HG02763 (cell line): Measurements from ENCODE around the gene NHS.

Source experiments
- ATAC-seq: cut with Tn5 transposase; IDR thresholded peaks from one replicate; pipeline ENCODE4 v1.9.1; 2021; ENCODE audit warnings: mild to moderate bottlenecking, moderate library complexity; ENCODE audit not compliant: unreplicated experiment

NHS gene

DNA sequence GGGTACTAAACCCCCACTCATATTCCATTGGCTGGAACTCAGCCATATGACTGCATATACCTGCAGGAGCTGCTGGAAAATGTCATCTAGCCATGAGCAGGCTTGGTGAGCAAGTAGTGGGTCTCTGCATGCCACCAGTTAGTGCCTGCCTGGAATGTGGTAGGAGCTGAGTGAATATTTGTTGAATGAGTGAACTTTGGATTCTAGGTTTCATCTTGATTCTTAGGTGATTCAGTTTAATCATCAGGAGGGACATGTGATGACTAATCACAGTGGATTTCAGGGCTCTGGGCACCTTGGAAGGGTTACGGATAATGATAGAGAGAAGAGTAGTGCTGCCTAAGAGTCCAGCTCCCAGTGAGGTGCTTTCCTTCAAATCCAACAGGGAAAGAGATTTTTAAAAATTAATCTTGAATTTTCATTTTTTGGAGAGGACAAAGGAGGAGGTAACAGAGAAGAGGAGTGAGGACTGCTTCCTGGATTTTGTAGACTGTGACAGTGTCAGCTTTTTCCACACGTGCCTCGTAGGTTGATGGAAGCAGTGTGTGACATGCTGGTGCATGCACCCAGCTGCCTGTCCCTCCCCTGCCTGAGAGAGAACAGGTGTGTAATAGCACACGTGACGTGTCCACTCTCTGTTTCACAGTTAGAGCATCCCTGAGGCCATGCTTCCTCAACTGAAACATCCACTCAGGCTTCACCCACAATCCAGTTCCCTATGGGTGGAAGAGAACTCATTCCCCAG is 30.4 kb downstream of the NHS start:
- ATAC-seq = no peak

DNA sequence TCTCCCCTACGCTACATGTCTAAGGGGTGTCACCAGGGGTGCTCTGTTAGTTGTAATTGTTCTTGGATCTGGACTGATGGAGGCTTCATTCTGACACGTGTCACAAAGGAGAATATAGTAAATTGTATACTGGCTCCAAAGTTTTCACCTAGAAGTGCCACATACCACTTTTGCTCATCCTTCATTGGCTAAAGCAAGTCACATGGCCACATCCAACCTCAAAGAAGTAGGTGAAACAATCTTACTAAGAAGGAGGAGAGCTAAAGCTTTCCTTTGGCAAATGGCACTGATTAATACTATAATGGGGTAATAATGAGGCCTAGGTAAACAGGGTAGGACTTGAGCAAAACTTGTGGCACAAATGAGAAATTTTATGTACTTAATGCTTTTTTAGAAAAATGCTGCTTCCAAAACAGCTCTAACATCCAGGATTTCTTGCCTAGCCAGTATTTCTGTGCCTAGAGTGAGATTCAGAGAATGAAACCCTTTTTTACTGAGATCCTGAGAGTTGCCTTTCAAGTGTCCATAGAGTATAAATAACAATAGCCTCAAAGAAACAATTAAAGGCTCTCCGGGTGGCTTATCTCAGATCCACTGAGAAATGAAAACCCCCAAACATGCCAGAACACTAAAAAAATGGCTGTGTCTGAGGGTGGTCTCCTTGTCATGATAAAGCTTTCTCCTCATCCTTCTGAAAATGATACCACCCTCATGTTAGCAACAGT is 34.7 kb downstream of the NHS start:
- no peak for ATAC-seq

DNA sequence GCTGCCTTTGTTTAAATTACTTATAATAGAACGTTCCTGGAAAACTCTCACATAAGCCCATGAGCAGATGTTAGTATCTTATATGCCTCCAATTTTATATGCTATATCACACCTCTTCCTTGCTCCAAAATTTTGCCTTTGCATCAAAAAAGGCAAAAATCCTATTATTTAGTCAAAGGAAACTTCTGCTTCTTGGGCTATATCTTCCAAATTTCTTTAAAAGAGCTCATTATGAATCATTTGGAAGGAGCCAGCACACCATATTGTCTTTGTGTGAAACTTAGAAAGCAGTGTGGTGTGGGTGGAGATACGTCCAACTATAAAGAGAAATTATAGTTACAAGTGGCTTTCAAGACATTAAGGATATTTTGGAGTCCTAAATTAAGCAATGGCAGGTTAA is 35.7 kb downstream of the NHS start:
- ATAC-seq = no peak

DNA sequence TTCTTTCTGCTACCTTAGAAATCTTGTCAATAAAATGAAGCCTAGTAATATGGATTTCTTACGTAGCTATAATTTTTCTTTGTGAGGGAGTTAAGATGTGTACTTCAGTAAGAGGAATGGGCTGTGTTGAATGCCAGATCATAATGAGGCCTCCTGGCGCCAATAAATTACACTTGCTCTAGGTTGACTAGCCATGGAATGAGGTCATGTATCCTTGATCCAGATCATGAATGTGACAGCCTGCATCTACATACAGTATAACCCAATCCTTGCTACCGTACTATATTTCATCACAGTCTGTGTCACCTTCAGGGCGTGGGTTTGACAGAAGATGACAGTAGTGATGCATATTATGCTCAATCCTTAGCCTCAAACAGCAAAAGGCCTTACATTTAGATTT is 36.2 kb downstream of the NHS start:
- no peak for ATAC-seq

DNA sequence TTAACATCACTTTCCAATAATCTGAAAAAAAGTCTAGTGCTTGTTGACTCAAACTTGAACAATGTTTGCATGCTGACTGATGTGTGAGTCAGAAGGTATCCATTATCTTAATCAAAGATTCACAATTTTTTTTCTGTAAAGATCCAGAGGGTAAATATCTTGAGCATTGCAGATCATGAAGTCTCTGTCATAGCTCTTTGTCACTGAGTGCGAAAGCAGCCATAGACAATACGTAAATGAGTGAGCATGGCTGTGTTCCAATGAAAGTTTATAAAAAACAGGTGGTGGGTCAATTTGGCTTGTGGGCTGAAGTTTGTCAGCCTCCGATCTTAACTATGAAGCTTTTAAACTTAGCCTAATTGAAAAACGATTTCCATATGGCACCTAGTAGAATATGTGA is 37.7 kb downstream of the NHS start:
- no peak for ATAC-seq

DNA sequence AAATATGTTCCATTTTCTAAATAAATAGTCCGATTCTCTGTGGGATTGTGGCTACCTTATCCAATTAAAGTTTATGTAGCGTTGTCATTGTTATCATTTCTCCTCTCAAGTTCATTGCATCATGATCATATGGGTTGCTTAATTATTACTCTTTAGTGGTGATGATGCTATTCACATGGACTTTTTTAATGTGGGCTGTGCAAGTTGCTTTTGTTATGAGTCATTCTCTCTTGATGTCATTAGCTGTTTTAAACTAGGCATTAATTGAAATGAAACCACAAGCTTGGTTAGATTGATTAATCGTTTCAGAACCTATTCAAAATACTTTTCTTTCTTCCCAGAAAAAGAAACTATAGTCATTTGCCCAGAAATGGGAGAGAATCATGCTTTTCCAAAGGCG is 38.2 kb downstream of the NHS start:
- no peak for ATAC-seq

DNA sequence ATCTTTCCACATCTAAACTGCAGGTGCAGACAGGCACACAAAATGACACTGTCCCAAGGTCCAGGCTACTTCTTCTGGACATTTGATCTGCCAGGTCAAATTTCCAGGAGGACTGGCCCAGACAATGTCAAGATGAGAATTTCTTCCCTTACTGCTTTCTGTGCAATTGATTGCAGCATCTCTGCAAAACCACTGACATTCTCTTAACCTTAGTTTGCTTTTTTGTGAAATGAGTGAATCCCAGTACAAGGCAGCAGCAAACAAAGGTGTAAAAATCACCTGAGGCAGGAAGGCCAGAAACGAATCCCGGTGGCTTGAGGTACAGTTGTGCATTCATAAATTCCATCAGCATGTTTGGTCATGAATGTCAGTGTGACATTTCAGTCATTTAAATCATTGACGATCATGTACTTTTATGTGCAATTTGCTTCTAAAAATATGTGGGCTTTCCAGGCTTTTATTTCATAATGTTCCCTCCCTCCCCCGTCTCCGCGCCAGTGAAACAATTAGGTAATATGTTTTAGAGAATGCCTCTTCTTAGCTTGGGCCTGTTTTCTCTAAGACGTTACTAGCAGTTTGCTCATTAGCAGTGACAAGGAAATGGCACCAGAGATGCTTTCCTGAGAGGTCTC is 39.1 kb downstream of the NHS start:
- ATAC-seq = no peak

DNA sequence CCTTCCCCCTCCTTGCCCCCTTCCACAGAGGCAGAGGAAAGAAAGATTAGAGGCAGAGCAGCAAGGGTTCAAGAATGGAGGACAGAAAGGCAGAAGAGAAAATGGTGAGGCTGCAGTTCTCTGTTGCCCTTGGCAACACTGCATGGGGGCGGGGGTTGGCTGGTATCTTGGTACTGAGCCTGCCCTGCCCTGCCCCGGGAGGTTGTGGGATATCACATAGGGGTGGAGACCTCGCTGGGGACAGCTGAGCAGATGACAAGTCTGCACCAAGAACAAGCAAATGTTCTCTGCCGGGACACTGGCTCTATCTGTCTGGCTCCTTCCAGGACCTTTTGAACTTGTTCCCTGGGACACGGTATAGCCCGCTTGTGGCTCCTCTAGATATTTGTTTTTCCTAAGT is 39.8 kb downstream of the NHS start:
- no peak for ATAC-seq

DNA sequence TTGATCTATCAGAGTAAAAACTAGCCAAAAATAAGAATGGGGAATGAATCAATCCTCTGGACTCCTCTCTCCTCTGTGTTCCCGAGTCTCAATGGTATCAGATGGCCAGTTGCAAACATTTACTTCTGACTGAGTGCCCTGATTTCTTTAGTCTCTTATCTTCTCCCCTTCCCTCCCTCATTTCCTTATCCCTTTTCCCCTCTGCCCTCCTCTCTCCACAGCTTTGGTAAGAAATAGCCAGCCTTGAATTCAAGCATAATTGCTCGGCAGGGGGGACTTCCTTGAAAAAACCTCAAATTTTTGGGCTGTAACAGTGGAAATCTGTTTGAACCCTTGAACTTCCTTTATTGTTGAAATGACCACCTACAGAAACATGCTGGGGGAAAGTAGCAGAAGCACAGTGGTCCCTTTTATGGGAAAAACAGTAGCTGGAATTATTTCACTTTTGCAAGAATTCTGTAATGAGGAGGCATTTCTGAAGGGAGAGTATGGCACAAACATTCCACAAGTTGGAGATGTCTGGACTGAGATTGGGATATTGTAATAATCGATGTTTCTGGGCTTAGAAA is 40.3 kb downstream of the NHS start:
- ATAC-seq = no peak

DNA sequence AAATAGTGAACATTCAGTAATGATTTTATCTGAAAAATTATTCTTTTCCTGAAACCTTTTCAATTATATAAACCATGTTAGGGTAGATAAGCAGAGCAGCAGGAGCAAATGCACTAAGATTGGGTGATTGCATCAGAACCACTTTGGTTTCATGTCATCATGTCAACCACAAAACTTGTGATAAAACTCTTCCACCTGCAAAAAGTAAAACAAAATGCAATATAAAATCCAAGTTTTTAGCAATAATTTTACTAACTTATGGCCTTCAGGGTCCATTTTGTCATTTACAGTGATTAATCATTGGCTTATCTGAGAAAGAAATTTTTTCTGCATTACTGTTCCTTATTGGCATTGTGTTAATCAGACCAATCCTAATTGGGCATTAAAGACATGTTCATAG is 42.4 kb downstream of the NHS start:
- ATAC-seq = no peak

DNA sequence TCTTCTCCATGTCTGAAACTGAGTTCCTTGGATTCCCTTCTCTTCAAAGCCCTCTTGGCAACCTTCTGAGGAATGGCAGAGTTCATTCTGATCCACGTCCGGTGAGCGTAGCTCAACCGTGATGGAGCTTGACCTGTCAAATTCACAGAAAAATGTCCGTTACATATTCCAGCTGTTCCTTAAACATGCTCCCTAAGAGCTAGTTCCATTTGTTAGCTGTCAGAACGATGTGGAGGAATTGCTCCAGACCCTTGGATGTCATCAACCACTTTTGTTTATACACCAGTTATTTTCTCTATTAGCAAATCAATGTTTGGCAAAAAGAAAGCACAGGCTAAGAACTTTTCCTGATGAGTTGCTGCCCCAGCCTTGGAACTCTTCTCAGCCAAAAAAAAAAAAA is 50.1 kb downstream of the NHS start:
- no peak for ATAC-seq

DNA sequence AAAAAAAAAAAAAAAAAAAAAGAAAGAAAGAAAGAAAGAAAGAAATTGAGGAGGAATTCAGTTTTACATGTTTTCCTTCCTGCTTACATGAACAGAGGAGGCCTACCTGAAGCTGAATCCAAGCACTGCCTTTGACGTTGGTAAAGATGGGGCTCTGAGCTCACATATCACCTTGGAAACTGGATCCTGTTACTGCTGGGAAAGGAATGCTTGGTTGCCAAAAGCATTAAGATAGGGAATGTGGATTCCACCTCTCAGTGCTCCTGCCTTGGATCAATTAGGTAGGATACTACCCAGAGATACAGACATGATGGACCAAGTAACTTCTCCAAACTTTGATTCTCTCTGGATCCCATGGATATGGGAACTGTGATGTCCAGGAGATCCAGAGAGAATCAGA is 50.6 kb downstream of the NHS start:
- no peak for ATAC-seq

DNA sequence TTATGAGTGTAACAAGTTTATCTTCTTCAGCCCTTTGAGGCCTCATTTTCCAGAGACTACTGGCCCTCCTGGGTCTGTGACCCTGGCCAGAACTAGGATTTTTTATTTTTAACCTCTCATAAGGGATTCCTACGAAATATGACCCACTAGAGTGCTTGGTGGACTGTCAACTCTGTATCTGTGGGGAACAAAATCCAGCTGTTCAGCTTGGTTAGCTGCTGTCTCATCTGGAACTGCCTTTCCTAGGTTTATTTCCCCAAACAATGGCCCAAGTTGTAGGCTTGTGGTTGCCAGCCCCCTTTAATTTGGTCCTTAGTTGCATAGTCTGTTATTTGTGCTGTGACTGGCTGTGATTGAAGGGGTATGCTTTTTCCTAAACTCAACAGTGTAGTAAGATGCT is 56.2 kb downstream of the NHS start:
- ATAC-seq = no peak

DNA sequence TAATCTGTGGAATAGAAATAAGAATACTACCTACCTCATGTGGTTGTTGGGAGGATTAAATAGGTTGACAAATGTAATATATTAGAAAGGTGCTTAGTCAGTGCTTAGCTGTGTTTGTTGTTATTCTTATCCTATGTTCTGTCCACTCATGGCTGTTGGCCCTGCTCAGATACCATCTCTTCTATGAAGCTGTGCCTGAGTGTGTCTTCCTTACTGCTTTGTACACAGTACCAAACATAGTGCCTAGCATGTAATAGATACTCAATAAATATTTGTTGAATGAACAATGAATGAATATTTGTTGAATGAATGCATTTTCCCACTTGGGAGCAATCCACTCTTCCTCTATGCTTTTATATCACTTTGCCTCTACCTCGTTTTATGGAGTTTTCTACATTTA is 57.2 kb downstream of the NHS start:
- no peak for ATAC-seq

DNA sequence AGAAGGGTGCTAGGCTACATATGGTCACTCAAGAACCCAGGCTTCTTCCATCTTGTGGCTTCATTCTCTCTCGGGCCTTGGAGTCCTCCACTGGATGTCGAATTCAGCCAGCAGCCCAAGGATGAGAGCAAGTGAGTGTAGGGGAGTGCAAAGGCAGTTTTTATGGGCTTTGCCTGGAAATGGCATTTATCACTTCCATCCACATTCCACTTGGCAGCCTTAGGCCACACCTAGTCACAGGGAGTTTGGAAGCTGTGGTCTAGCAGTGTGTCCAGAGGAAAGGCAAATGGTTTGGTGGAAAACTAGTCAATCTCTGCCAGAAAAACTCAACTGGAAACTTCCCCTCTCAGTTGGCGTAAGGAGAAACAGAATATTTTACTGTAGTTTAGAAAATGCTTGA is 59.0 kb downstream of the NHS start:
- ATAC-seq = no peak

DNA sequence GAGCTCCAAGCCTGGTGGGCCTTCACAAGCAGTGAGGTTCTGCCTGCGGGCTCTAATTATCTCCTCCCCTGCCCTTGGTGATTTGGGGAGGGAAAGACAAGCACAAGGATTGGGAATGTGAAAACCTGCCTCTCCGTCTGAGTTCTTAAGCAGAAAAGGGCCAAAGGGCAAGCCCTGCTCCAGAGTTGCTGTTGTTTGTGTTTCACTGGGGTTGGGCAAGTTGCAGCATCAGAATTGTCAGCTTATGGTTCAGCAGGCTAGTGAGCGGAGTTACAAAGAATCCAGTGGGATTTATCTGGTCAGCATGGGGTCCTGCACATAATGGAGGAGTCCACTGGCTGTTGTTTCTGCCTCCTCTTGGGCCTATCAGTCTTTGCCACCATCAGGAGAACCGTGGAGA is 60.5 kb downstream of the NHS start:
- ATAC-seq = no peak

DNA sequence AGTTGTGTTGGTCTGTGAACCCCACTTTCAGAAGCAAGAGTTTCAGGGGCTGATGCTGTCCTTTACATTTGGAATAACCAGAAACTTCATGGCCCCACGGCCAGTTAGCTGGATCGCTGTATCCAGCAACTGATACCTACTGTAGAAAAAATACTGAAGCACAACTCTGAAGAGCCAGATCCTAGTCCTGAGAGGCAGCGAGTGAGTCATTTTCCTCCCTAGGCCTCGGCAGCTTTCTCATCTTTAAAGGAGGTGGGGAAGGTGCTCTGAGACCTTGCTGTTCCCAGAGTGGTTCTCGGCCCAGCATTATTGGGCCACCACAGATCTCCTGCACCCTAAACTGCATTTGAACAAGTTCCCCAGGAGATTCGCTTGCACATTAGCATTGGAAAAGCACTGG is 63.2 kb downstream of the NHS start:
- no peak for ATAC-seq

DNA sequence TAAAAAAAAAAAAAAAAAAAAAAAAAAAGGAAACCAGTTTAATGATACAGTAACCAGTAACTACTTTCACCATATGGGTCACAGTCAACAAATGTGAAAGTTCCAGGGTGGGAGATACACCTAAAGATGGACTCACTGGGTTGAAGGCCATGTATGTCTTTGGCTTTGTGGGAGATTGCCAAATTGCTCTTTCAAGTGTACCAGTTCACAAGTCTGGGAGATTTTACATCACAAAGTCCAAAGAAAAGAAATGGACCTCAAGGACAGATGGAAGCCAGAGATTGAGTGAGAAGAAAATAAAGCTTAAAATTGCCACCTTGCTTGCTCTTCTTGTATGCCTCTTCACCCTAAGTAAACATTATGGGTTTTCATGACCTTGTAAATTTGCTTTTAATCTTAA is 65.3 kb downstream of the NHS start:
- no peak for ATAC-seq

DNA sequence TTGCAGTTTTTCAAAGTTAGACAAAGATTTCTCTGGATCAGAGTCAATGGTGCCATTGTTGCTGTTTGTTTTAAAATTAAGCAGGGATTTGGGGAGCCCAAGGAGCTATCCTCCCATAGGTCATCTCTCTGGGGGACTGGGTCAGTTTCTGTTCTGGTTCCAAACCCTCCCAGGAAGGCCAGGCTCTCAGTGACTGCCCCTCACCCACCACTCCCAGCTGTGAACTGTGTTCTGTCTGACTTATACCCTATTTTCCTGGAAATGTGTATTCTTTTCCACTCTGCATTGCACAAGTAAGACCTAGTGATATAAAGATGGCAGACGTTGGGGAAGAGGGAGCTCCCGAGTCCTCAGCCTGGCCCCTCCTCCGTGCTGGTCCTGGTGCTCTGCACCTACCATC is 65.8 kb downstream of the NHS start:
- ATAC-seq = no peak

DNA sequence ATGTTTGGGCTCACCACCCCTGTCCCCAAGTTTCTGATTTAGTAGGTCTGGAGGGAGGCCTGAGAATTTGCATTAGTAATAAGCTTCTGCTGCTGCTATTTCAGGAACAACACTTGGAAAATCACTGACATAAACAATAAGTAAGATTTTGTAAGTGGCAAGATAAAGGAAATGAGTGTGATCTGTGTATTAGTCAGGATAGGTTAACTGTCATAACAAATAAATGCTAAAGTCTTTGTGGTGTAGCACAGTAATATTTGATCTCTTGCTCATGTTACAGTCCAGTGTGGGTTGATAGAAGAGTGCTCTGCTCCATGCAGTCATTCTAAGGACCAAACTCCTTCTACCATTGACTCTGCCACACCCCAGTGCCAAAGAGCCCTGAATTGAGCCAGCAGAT is 67.0 kb downstream of the NHS start:
- ATAC-seq = no peak

DNA sequence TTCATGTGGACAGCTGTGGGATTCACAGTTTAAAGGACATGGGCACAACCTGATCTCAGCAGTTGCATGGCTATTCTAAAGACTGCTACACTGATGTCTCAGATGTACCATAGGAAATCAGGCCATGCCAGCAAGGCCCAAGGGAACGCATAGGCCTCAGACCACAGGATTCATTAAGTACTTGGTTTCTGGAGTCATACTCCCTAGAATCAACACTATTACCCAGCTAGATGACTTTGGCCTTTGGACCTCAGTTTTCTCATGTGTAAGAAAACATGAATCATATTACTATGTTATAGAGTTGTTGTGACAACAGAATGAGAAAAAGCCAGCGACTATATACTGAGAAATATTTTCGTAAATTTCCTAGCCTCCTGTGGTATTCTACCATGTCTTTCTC is 67.9 kb downstream of the NHS start:
- no peak for ATAC-seq

DNA sequence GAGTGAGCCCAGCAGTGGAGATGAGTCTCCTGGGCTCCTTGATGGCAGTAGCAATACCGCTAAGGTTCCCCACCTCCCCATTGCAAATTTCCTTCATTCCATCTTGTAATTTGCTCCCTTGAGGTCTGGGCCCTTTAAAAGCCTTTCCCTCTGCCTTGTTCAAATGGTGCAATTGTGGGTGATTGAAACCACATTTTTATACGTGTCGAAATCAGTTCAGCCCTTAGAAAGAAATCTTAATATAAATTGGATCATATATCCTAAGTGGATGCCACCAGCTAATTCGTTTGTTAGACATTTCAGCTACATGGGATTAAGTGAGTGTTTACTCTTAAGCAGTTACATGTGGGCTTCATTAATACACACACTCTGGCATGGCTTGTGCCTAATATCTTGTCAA is 68.6 kb downstream of the NHS start:
- ATAC-seq = no peak
